Activated T-cell treated with anti-CD3 and anti-CD28 coated beads for 1 hour (primary cell): Measurements from ENCODE around the gene RNASE7.
"Not testable (repeated sequence)": the region's sequence is repeated elsewhere in the genome, so short reads cannot be mapped to it uniquely, and the experiment has no call there.

Experiments
- DNase-seq: peaks from one replicate; pipeline ENCODE4 v3.0.0-alpha.2; 2020; ENCODE audit warnings: low read depth

The RNASE7 gene, protein sequence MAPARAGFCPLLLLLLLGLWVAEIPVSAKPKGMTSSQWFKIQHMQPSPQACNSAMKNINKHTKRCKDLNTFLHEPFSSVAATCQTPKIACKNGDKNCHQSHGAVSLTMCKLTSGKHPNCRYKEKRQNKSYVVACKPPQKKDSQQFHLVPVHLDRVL

DNA sequence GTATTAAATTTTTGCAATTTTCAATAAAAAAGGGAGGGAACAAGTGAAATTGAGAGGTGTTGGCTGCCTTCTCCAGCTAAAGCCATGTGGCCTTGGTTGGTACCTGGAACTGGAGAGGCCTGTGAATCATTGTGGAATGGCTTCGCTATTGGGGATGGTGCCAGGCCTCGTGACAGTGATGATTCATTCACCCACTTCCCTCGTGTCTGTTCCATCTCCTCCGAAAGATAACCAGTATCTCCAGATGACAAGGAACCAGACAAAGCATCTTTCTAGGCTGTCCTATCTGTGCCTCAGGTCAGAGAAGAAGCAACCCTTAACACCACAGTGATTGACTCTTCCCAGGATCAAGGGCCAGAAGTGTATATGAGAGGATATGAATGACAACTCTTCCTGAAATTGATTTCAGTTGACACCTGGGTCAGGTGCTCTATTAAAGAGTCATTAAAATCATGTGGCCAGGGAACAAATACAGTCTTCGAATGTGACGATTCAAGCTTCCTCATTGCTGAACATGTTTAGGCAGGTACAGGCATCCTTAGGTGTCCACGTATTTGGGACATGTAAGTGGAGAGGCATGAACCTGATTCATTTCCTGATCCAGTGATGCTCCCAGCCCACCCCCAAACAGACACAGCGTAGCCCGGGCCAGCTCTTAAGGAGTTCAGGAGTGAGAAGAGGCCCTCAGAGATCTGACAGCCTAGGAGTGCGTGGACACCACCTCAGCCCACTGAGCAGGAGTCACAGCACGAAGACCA lies at the start of gene RNASE7:
TSS of gene RNASE7 (plus strand) at position 687 of the 758 bp plus-strand sequence. CDS start 631 bp downstream, outside the sequence.
- DNase-seq = no peak

DNA sequence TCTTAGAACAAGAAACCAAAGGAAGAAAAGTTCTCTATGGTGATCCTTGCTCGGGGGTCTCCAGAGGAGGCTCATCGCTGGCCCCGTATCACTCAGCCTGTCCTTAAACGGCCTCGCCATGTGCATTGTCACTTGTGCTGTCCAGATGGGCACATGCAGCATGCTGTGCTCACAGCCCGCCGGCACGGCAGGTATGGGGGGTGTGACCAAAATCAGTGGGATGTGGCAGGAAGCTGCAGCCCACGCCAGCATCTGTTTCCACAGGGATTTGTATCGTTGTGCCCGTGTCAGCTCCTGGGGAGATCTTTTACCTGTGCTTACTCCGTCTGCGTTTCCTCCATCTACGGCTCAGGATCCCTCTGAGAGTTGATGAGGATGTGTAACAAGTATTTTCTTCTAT lies 45.6 kb upstream of the RNASE7 start:
- DNase-seq = no peak

DNA sequence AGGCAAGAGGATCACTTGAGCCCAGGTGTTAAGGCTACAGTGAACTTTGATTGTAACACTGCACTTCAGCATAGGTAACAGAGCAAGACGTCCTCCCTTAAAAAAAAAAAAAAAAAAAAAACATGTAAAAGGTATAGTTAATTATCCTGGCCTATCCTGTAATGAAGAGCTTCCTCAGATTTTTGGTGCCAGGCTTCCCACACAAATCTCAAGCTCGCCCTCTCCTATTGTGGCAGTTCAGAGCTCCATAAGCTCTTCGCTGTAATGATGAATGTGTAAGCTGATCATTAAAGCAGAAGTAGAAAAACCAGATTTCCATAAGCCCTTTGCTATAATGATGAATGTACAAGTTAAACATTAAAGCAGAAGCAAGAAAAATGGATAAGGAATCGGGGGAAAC lies 45.0 kb upstream of the RNASE7 start:
- no peak for DNase-seq

DNA sequence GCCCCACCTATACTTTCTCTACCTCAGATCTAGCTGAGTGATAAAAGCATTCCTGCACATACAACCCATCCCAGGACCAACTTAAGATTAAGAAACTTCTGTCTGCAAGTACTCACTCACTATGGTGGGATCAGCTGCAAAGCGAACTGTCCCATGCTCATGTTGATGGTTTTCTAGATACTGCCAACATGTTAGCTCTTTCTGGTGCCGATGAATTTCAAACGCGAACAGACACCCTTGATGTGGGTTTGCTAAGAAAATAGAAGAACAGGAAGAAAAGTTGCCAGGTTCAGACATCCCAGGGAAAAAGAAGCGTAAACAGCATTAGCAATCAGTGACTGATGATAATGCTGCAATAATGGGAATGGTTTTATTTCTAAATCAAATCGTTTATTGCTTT lies 44.6 kb upstream of the RNASE7 start:
- no peak for DNase-seq

DNA sequence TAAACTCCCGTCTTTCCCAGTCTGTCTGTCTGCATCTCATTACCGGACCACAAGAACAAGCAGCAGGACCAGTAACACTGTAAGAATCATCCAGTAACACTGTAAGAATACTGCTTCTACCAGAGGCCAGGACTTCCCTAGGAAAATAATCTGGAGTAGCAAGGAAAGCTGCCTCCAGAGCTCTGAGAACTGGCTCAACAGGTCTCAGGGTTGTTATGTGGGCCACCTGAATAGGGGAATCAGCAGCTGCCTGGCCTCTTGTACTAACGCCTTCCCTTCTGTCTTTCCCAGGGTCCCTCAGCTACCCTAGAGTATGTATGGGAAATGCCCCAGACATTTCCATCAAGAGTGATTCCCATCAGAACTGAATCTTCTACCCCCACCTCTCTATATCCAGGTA lies 44.0 kb upstream of the RNASE7 start:
- no peak for DNase-seq

DNA sequence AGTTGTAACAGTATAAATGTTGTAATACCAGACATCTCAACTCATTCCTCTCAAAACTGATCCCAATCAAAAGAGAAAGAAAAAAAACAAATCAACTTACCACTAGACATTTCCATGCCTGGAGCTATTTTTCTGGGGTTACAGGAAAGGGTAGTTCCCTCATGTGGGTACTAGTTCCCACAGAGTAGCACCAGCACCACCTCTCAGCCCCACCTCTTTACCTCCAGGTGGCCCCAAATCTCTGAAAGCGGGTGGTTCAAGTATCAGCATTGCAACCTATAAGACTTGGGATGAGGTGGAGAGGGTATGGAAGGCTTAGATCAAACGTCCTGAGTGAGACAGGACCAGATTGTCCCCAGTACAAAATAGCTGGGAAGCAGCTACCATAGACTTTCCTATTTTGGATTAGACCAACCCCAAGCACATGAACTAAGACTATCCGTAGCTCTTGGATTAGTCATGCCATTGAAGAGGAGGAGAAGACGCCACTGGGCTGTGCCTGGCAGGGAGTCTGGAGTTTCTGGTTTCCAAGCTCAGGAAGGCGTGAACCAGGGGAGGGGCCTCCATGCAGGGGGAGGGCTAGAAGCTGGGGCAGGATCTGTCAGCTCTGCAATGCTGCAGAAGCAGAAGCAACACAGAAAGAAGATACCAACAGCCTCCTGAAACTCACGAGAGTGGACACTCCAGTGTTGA lies 43.3 kb upstream of the RNASE7 start, which contains the start of gene SLC39A2:
TSS of gene SLC39A2 (plus strand) at position 620 of the 693 bp plus-strand sequence. CDS start 154 bp downstream, outside the sequence.
- no peak for DNase-seq

DNA sequence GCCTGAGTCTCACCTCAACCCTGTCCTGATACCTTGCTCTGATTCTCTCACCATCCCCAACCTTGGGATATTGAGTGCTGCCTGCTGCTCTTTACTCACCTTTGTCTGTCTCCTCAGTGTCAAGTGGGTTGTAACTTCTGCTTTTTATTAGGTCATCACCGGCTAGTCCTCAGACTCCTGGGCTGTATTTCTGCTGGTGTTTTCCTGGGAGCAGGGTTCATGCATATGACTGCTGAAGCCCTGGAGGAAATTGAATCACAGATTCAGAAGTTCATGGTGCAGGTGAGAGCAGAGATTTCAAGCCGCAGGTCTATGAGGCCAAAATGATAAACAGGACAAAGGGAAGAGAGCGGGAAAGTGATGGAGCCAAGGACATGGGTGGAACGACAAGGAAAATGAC lies 42.6 kb upstream of the RNASE7 start:
- DNase-seq = no peak

DNA sequence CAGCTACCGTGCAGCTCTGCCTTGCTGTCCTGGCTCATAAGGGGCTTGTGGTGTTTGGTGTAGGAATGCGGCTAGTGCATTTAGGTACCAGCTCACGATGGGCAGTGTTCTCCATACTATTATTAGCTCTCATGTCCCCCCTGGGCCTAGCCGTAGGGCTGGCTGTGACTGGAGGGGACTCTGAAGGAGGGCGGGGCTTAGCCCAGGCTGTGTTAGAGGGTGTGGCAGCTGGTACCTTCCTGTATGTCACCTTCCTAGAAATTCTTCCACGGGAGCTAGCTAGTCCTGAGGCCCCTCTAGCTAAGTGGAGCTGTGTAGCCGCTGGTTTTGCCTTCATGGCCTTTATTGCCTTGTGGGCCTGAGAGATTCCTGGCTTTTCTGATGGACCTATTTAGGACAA lies 40.9 kb upstream of the RNASE7 start:
- no peak for DNase-seq

DNA sequence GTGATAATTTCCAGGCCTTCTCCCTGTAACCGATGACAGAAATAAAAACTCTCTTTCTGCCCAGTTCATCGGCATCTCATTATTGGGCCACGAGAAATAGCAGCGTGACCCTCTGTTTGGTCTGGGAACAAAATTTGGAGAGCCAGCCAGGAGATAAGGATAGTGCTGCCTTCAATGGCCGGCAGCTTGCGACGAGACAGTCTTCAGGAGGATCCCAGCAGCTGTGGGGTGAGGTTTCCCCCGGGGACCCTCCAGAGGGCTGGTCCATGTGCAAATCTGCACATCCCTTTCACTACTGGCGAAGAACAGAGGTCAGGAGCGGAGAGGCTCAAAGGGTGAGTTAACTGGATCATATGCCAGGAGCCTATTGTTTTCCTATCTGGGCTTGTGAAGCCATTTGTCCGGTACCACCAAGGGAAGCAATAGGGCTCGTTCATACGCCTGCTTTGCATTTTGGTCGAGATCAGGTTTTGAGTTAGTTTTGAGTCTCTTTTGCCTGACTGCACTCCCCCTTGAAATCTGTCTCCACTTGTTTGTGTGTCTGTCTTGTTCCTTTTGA lies 38.3 kb upstream of the RNASE7 start:
- no peak for DNase-seq

DNA sequence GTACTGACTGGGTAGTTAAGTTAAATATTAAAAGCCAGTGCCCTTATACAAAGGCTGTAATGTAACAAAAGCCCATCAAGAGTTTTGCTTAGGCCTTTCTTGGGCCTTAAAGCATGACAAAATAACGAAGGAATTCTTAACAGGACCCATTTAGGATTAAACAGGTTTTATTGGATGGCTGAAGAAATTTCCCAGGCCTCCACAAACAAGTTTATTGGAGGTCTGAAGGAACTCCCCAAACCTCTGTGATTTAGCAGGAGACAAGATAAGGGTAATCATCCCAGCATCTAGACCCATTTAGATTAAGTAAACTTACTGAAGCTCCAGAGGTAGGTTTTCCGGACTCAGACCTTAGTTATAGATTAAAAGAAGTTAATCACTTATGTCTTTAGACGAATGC lies 32.4 kb upstream of the RNASE7 start:
- not testable (repeated sequence) for DNase-seq

DNA sequence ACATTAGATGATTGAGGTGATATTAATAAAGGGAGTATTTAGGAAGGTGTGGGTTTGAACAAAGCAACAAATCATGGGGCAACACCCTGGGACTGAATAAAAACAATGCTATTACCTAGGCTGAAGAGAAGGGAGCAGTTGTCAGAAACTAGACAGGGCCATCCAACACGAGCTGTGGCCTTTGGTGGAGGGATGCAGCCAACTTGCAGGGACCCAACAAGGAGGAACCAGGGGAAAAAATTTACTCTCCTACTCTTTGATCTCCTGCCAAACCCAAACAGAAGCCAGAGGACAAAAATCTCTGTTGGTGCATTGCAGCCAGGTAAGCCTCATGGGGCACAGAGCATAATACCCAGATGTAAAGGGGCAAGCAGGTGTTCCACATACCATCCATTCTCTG lies 31.0 kb upstream of the RNASE7 start:
- no peak for DNase-seq

DNA sequence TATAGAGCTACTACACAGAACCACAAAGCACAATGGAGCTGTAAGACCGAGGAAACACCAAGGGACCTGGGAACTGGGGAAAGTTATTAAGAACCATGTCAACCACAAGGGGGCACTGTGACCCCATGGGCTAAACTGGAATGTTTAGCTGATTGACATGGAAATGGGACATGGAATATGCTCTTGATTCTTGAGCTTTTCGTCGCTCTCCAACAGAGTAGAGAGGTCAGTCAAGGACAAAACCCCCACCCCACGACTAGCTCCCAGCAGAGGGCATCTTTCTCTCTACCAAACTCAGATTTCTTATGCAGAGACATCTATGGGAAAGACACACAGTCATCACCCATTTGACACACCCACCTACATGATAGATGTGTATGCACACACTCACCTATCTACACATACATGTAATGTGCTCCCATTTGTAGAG lies 27.4 kb upstream of the RNASE7 start:
- peak; percentile 81 for DNase-seq

DNA sequence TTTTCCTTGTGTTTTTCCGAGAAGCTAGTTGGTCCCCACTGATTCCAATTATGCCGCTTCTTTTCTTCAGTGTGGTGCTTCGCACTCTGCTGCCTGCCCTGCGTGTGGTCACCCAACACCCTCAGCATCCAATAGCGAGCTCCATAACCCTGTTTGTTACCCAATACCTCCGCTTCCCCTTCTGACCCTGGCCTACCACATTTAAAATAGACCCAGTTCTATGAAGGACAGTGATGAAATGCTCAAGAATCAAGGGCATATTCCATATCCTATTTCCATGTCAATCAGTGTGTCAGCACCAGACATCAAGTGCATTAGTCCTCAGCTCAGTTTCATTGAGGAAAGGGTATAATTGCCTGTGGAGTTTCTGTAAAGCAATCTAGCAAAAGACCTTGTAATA lies 26.9 kb upstream of the RNASE7 start:
- DNase-seq = no peak

DNA sequence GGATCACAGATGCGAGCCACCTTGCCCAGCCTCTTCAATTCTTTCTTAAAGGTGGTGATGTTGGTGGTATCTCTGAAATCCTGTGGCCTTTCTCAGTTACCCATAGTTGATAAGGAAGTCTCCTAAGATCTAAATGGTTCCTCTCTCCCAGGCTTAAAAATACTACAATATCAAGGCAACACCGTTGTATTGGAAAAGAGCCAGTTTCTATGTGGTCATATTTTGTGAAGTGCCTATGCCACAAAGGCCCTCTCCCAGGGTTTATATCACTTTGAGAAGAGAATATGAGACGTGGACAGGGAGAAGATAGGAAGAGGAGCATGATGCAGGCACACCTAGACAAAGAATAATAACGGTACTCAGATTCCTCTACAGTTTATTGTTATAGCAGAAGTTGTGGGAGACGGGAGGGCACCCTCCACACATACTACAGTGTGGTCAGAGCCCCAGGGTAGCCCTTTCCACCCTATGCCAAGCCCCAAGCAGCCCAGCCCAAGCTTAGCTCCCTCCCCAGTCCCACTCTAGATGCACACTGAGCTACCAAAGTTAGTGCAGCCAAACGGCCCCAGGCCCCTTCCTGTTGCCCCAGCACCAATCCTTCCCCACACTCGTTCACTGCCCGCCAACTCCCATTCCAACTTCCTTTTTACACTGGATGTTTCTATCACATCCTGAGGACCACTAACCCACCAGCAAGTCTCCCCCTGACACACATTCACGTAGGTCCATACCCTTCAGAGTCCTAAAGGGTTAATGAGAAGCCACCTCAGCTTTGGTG lies 25.6 kb upstream of the RNASE7 start:
- DNase-seq = no peak

DNA sequence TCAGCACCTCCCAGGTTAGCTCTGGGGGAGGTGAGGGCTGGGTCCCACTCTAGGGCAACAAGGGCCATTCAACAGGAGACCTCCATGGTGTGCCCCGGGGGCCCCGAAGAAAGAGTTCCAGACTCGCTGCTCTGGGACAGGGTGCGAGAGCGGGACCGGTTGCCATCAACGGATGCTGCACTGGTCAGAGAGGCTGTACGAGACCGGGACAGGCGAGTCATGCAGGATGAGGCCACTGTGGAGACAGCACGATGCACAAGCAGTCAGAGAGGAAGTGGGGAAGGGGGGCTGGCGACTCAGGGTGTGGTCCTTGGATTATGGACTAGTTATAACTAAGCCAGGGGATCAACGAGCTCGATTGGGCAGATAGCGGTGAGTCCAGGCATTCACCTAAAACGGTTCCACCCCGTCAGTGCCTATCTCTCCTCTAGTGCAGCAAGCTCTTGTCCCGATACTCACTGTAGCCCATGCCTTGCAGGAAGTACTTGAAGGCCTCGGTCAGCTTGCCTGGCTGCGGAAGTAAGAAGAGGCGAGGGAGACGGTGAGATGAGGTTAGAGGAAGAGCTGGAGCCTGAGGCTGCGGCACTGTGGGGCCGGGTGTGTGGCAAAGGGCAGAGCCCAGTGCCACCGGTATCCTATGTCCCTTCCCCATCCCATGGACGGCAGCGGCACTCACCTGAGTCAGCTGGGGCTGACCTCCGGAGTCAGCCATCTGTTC lies 24.5 kb upstream of the RNASE7 start:
- DNase-seq = no peak

DNA sequence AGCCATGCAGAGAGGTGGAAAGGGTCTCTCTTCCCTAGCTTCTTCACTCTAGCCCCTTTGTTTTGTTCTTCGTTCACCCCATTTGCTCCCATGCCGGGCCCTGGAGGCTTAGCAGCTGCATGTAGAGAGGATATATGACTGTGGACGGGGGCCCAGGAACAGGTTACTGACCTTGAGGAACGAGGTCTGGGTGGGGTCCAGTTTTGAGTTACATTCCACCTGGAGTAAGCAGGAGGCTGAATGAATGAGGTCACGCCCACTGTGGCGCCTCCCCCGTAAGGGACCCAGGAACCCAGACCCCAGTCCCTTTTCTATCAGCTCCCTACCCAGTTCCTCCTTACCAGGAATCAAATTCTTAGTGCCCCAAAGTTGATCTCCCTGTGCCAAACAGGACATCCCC lies 23.9 kb upstream of the RNASE7 start:
- DNase-seq = no peak

DNA sequence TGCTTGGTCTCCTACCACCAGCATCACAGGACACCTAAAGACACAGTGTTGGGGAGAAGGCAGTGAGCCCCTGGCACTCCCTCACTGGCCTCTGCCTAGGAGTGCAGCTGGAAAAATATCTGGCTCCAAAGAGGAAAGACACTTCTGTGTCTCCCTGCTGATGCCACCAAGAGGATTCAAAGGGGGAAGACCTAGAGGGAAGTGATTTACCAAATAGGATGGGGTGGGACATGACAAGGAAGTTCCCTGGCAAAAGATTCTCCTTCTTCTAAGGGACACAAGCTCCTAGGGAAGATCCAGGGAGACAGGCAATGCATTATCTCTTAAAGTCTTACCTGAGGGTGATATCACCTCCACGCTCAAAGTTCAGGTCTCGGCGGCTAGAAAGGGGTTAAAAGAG lies 23.4 kb upstream of the RNASE7 start:
- no peak for DNase-seq

DNA sequence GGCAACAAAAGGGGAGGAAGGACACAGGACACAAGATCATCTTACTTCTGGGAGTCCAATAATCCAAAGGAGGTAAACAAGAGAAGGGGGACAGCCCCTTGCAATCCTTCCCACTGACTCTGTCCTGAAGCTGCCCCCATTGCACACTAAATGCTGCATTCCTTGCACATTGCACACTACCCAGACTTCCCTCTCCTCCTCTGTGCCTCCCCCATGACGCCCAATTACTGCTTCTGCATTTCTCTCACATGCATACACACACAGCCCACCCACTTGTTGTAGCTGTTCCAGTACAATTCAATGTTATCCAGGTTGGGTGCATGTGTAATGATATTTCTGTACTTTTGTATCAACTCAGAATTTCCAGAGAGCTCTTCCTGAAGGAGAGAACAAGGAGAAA lies 22.8 kb upstream of the RNASE7 start:
- no peak for DNase-seq

DNA sequence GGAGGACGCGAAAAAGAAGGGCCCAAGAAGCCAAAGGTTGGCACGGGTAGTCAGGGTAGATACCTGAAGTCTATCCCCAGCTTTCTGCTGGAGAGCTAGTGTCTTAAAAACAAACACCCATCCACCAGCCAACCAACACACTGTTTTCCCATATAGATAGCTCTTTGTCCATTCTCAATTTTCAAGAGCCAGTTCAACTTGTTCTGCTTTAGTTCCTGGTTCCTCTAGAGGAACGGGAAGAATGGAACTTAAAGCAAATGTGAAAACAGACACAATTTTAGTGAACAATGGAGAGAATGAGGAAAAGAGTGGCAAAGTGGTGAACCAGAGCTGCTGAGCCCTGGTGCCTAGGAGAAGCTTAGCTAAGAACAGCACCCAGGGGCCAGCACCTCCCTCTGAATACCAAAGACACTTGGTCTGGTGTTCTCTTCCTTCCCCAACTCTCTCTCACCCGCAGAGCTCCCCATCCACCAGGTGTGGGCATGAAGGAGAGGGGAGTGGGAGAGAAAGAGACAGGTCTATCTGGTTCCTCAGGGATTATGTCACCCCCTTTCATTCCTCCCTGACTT lies 21.1 kb upstream of the RNASE7 start:
- no peak for DNase-seq

DNA sequence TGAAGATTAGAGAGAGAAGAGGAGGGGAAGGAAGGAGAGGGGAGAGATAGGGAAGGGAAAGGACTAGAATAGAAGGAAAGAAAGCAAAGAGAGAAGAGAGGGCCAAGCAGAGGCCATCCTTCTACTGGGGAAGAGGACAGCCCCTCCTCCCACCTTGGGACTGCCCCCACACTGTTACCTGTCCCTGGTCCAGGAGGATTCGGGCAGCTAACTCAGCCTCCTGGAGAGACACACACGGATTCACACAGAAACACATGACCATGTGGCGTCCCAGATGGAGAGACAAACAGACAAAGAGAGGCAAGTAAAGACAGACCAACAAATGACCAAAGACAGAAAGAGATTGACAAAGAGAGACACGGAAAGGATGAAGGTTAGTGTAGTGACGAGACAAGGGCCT lies 19.5 kb upstream of the RNASE7 start:
- DNase-seq = no peak

DNA sequence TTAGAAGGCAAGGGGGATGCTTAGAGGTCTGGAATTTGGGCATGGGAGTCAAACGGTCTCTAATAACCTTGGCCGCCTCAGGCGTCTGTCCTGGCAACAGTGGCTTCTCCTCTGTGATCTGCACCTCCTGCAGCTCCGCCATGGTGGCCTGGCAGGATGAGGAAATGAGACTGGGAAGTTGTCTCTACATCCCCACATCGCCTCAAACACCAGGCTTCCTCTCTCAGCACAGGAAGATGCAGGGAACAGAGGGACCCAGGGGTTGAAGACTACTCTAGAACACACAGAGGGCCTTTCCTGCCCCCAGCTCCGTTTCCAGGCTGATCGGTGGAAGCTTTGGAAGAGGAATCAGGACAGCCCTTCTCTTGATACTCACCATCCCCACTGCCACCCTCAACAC lies 19.0 kb upstream of the RNASE7 start:
- no peak for DNase-seq
